Upper lobe of right lung (tissue), 1 donor: ENCODE data around the gene CCDC149. TPM values are rescaled to one million over a fixed set of nuclear protein-coding genes. Genes with fewer than 3 reads are reported as not detected.

Experiments
- ATAC-seq: fragments of 200-7000 bp; cut with Tn5 transposase; one replicate; pipeline ENCODE4 v1.9.1; 2020; ENCODE audit warnings: mild to moderate bottlenecking, moderate library complexity
- DNase-seq: peaks from one replicate; pipeline ENCODE4 v3.0.0-alpha.2; 2020
- H3K27ac ChIP-seq: fragments of 200-600 bp; one replicate; pipeline ENCODE4 v1.8.0; 2022
- H3K27me3 ChIP-seq: fragments of 200-600 bp; one replicate; pipeline ENCODE4 v1.8.0; 2022; ENCODE audit warnings: mild to moderate bottlenecking
- H3K36me3 ChIP-seq: fragments of 200-600 bp; one replicate; pipeline ENCODE4 v1.8.0; 2022
- H3K4me1 ChIP-seq: fragments of 200-600 bp; one replicate; pipeline ENCODE4 v1.8.0; 2022
- H3K4me3 ChIP-seq: fragments of 200-600 bp; one replicate; pipeline ENCODE4 v1.8.0; 2022; ENCODE audit warnings: mild to moderate bottlenecking
- H3K9me3 ChIP-seq: fragments of 200-600 bp; one replicate; pipeline ENCODE4 v1.8.0; 2022
- CTCF ChIP-seq: fragments of 200-600 bp; IDR thresholded peaks from one replicate; pipeline ENCODE4 v1.8.0; 2022; ENCODE audit warnings: antibody characterized with exemption
- intact Hi-C: fragments of 100-400 bp; cut with DNase I; formaldehyde crosslinking; loops from one replicate; pipeline ENCODE4 v1.11.0; 2022
- total RNA-seq: library from RNA; stranded (reverse); fragmentation: NEBNext Ultra II Directional; extraction: Animal tissue kit (Norgen Biotek cat#: 25700); gene quantifications from one replicate; pipeline ENCODE4 v1.2.1, GENCODE V29; 2021
- donor health status: DM: no; HTN: yes; CAD: no; lungs with severe emphysema.

Gene CCDC149
- total RNA-seq, 1 donor from 2014 or later = 28.7 TPM

GRCh38 chr4:24887881-24888430, 24.9 kb downstream of the CCDC149 start:
- ATAC-seq (peak; percentile 36), DNase-seq (no peak)
- intact Hi-C loops = no loop called here
- peaks cover 5% of the 10 kb centered on the region for H3K36me3 ChIP-seq
- no peak overlapping the region for H3K27ac ChIP-seq
- no peak overlapping the region for H3K4me3 ChIP-seq
- no peaks in the 10 kb centered on the region for H3K9me3 ChIP-seq
- no peaks in the 10 kb centered on the region for H3K4me1 ChIP-seq
- TF ChIP-seq CTCF = no peak
- H3K27me3 ChIP-seq = no peaks in the 10 kb centered on the region

GRCh38 chr4:24886596-24886995, 26.2 kb downstream of the CCDC149 start:
- TF ChIP-seq CTCF = no peak
- H3K27ac ChIP-seq = no peak overlapping the region
- no peaks in the 10 kb centered on the region for H3K9me3 ChIP-seq
- H3K36me3 ChIP-seq = peaks cover 3% of the 10 kb centered on the region
- ATAC-seq (no peak), DNase-seq (no peak)
- no peaks in the 10 kb centered on the region for H3K27me3 ChIP-seq
- no peak overlapping the region for H3K4me3 ChIP-seq
- no peaks in the 10 kb centered on the region for H3K4me1 ChIP-seq
- intact Hi-C loops = no loop called here

GRCh38 chr4:24885342-24885741, 27.5 kb downstream of the CCDC149 start:
- no peaks in the 10 kb centered on the region for H3K27me3 ChIP-seq
- ATAC-seq (peak; percentile 52), DNase-seq (no peak)
- no peaks in the 10 kb centered on the region for H3K36me3 ChIP-seq
- H3K4me1 ChIP-seq = no peaks in the 10 kb centered on the region
- intact Hi-C loops = no loop called here
- no peak overlapping the region for H3K4me3 ChIP-seq
- no peak for TF ChIP-seq CTCF
- H3K9me3 ChIP-seq = no peaks in the 10 kb centered on the region
- H3K27ac ChIP-seq = no peak overlapping the region

- intact Hi-C loops = no loop called here
- no peak overlapping the region for H3K4me3 ChIP-seq
- DNase-seq (no peak), ATAC-seq (no peak)
- no peaks in the 10 kb centered on the region for H3K4me1 ChIP-seq
- no peak overlapping the region for H3K27ac ChIP-seq
- no peaks in the 10 kb centered on the region for H3K27me3 ChIP-seq
- TF ChIP-seq CTCF = no peak
- no peaks in the 10 kb centered on the region for H3K36me3 ChIP-seq
- no peaks in the 10 kb centered on the region for H3K9me3 ChIP-seq
These were observed 27.9 kb downstream of the CCDC149 start for GRCh38 chr4:24884902-24885301.

- H3K4me1 ChIP-seq = no peaks in the 10 kb centered on the region
- ATAC-seq = no peak
- intact Hi-C loops = no loop called here
These were observed 31.2 kb downstream of the CCDC149 start for GRCh38 chr4:24881508-24882196.

More at GRCh38 chr4:24881508-24882196, 31.2 kb downstream of the CCDC149 start:
- Histone ChIP-seq H3K36me3 (no peaks in the 10 kb centered on the region), H3K9me3 (no peaks in the 10 kb centered on the region), H3K4me3 (no peak overlapping the region), H3K27ac (no peak overlapping the region), H3K27me3 (no peaks in the 10 kb centered on the region)
- no peak for TF ChIP-seq CTCF
- no peak for DNase-seq
